HCT116 (cell line): ENCODE results near the gene PPP1R12C.

Experiments
- CBX3 ChIP-seq: IDR thresholded peaks from 2 replicates; pipeline ENCODE4 v1.6.1; 2012; ENCODE audit warnings: low read depth
- CTCF ChIP-seq, 3 experiments: fragments of 200-600 bp in 1 of 3; sonication (generic) in 1 of 3; IDR thresholded peaks in 2 of 3; conservative IDR thresholded peaks in 1 of 3; 2 replicates each; pipeline ENCODE4 v1.5.1; 2012 to 2017; ENCODE audit warnings: low read depth in 2 of 3, low read length in 2 of 3, antibody characterized with exemption in 1 of 3, borderline replicate concordance in 1 of 3, control low read depth in 1 of 3, mild to moderate bottlenecking in 1 of 3, mixed read lengths in 1 of 3, mixed run types in 1 of 3, moderate library complexity in 1 of 3; ENCODE audit not compliant: insufficient read depth in 1 of 3
- EZH2 ChIP-seq: fragments of 200-600 bp; sonication (generic); IDR thresholded peaks from 2 replicates; pipeline ENCODE4 v1.6.1; 2017; ENCODE audit warnings: antibody characterized with exemption, mixed run types
- EZH2phosphoT487 ChIP-seq: fragments of 200-600 bp; IDR thresholded peaks from 2 replicates; pipeline ENCODE4 v1.6.1; 2018; ENCODE audit warnings: antibody characterized with exemption, borderline replicate concordance
- POLR2A ChIP-seq: IDR thresholded peaks from 2 replicates; pipeline ENCODE4 v1.7.0; 2011; ENCODE audit warnings: borderline replicate concordance; ENCODE audit not compliant: insufficient read depth, insufficient read length; ENCODE audit errors: extremely low read depth
- POLR2AphosphoS5 ChIP-seq: IDR thresholded peaks from 2 replicates; pipeline ENCODE4 v1.6.1; 2011; ENCODE audit warnings: mild to moderate bottlenecking, low read depth, low read length, moderate library complexity
- TCF7L2 ChIP-seq: IDR thresholded peaks from 2 replicates; pipeline ENCODE4 v1.7.0; 2011; ENCODE audit warnings: borderline replicate concordance, inconsistent platforms; ENCODE audit not compliant: insufficient read depth, insufficient read length; ENCODE audit errors: extremely low read depth
- YY1 ChIP-seq: IDR thresholded peaks from 2 replicates; pipeline ENCODE4 v1.6.1; 2011; ENCODE audit warnings: low read length, low read depth, moderate library complexity, mild to moderate bottlenecking; ENCODE audit not compliant: insufficient replicate concordance; ENCODE audit errors: extremely low read depth
- ZBTB33 ChIP-seq: IDR thresholded peaks from 2 replicates; pipeline ENCODE4 v1.6.1; 2011; ENCODE audit warnings: mild to moderate bottlenecking, low read length, moderate library complexity; ENCODE audit not compliant: insufficient replicate concordance; ENCODE audit errors: extremely low read depth

GRCh38 chr19:55114566-55115145, 2.8 kb downstream of the PPP1R12C start:
- TF ChIP-seq YY1 (no peak), POLR2AphosphoS5 (no peak), POLR2A (no peak), TCF7L2 (no peak), CTCF (IDR thresholded peaks at IDR 0.05 in 2 of 3, conservative IDR thresholded peaks at IDR 0.05 in 1 of 3; ENCODE audit: borderline replicate concordance in 1 of 3, insufficient read depth in 1 of 3, low read depth in 2 of 3, low read length in 2 of 3) (no peak), ZBTB33 (no peak), EZH2 (no peak), EZH2phosphoT487 (no peak), CBX3 (no peak)
